ENCODE results near the gene IFNLR1. TPM values are rescaled to one million over a fixed set of nuclear protein-coding genes. Genes with fewer than 3 reads are reported as not detected.

Gene IFNLR1
- total RNA-seq, 1 experiment from 2014 or later: 6.1 TPM

- H3K36me3 ChIP-seq (ENCODE audit: control insufficient read depth, insufficient read depth, low read length): no peaks in the 10 kb centered on the region
- no peak overlapping the region for H3K4me3 ChIP-seq (ENCODE audit: low read depth, low read length)
- H3K27me3 ChIP-seq (replicated peaks; ENCODE audit: control insufficient read depth, insufficient read depth, low read length): no peaks in the 10 kb centered on the region
- no peak for TF ChIP-seq CTCF (IDR thresholded peaks at IDR 0.05; ENCODE audit: insufficient read depth in 1 of 2, low read depth in 1 of 2, low read length in 1 of 2, severe bottlenecking in 1 of 2, unreplicated experiment in 1 of 2)
- Mint-ChIP-seq H3K27me3 (ENCODE audit: insufficient read depth, unreplicated experiment) (no peaks in the 10 kb centered on the region), H3K4me3 (ENCODE audit: unreplicated experiment) (no peak overlapping the region), H3K9me3 (ENCODE audit: unreplicated experiment) (peaks cover 11% of the 10 kb centered on the region), H3K36me3 (ENCODE audit: insufficient read depth, unreplicated experiment) (peaks cover 23% of the 10 kb centered on the region), H3K27ac (ENCODE audit: unreplicated experiment) (no peak overlapping the region), H3K4me1 (ENCODE audit: low read depth, unreplicated experiment) (peaks cover 18% of the 10 kb centered on the region)
- CTCF ChIA-PET: no interaction called here
- POLR2A ChIA-PET: no interaction called here
- intact Hi-C loops (cut with micrococcal nuclease; ENCODE audit: unreplicated experiment): no loop called here
- no peaks in the 10 kb centered on the region; the same call in 1 of the 2 replicates for H3K4me1 ChIP-seq
- DNase-seq: no peak
- BruUV-seq (replicated peaks): no TSS peak
- H3K9me3 ChIP-seq: no peaks in the 10 kb centered on the region
Measured at GRCh38 chr1:24167008-24167407, 20.1 kb downstream of the IFNLR1 start.

GRCh38 chr1:24165500-24165899 is 21.6 kb downstream of the IFNLR1 start:
- H3K4me3 ChIP-seq (ENCODE audit: low read depth, low read length): no peak overlapping the region
- peaks cover 23% of the 10 kb centered on the region for H3K36me3 Mint-ChIP-seq (ENCODE audit: insufficient read depth, unreplicated experiment)
- intact Hi-C loops (cut with micrococcal nuclease; ENCODE audit: unreplicated experiment): no loop called here
- no peaks in the 10 kb centered on the region for H3K27me3 Mint-ChIP-seq (ENCODE audit: insufficient read depth, unreplicated experiment)
- H3K9me3 ChIP-seq: no peaks in the 10 kb centered on the region
- no peaks in the 10 kb centered on the region; the same call in 1 of the 2 replicates for H3K4me1 ChIP-seq
- no TSS peak for BruUV-seq (replicated peaks)
- DNase-seq: no peak
- no peaks in the 10 kb centered on the region for H3K27me3 ChIP-seq (replicated peaks; ENCODE audit: control insufficient read depth, insufficient read depth, low read length)
- CTCF ChIA-PET: interaction anchor here (0.6 kb wide), 1 partner anchor 15 kb away, joined by 6 read pairs; no protein-coding TSS in a partner anchor
- peaks cover 11% of the 10 kb centered on the region for H3K9me3 Mint-ChIP-seq (ENCODE audit: unreplicated experiment)
- H3K36me3 ChIP-seq (ENCODE audit: control insufficient read depth, insufficient read depth, low read length): no peaks in the 10 kb centered on the region
- no peak for TF ChIP-seq CTCF (IDR thresholded peaks at IDR 0.05; ENCODE audit: insufficient read depth in 1 of 2, low read depth in 1 of 2, low read length in 1 of 2, severe bottlenecking in 1 of 2, unreplicated experiment in 1 of 2)
- POLR2A ChIA-PET: interaction anchor here (0.5 kb wide), 1 partner anchor 206 kb away, joined by 6 read pairs; no protein-coding TSS in a partner anchor
- H3K4me3 Mint-ChIP-seq (ENCODE audit: unreplicated experiment): no peak overlapping the region
- no peak overlapping the region for H3K27ac Mint-ChIP-seq (ENCODE audit: unreplicated experiment)
- H3K4me1 Mint-ChIP-seq (ENCODE audit: low read depth, unreplicated experiment): peaks cover 18% of the 10 kb centered on the region

GRCh38 chr1:24164004-24164403 is 23.1 kb downstream of the IFNLR1 start:
- Mint-ChIP-seq H3K27ac (ENCODE audit: unreplicated experiment) (no peak overlapping the region), H3K4me1 (ENCODE audit: low read depth, unreplicated experiment) (peaks cover 18% of the 10 kb centered on the region), H3K27me3 (ENCODE audit: insufficient read depth, unreplicated experiment) (no peaks in the 10 kb centered on the region), H3K4me3 (ENCODE audit: unreplicated experiment) (no peak overlapping the region), H3K36me3 (ENCODE audit: insufficient read depth, unreplicated experiment) (peaks cover 29% of the 10 kb centered on the region), H3K9me3 (ENCODE audit: unreplicated experiment) (peaks cover 11% of the 10 kb centered on the region)
- Histone ChIP-seq H3K9me3 (no peaks in the 10 kb centered on the region), H3K36me3 (ENCODE audit: control insufficient read depth, insufficient read depth, low read length) (no peaks in the 10 kb centered on the region), H3K4me3 (ENCODE audit: low read depth, low read length) (no peak overlapping the region), H3K4me1 (no peaks in the 10 kb centered on the region; the same call in 1 of the 2 replicates), H3K27me3 (replicated peaks; ENCODE audit: control insufficient read depth, insufficient read depth, low read length) (no peaks in the 10 kb centered on the region)
- ChIA-PET POLR2A (interaction anchor here (1.0 to 1.3 kb wide), 2 partner anchors 13 to 14 kb away, joined by 3 to 5 read pairs; no protein-coding TSS in a partner anchor), CTCF (interaction anchor here (0.9 kb wide), 1 partner anchor 35 kb away, joined by 3 read pairs; no protein-coding TSS in a partner anchor)
- no peak for TF ChIP-seq CTCF (IDR thresholded peaks at IDR 0.05; ENCODE audit: insufficient read depth in 1 of 2, low read depth in 1 of 2, low read length in 1 of 2, severe bottlenecking in 1 of 2, unreplicated experiment in 1 of 2)
- intact Hi-C loops (cut with micrococcal nuclease; ENCODE audit: unreplicated experiment): no loop called here
- no peak for DNase-seq
- no TSS peak for BruUV-seq (replicated peaks)

Data from Caco-2 (cell line).